ENCODE measurements around the gene SH3PXD2A. TPM values are rescaled to one million over a fixed set of nuclear protein-coding genes. Genes with fewer than 3 reads are reported as not detected.
A peak's percentile ranks its signal among the peaks of the same experiment; 100 is the strongest.

SH3PXD2A gene
- total RNA-seq, 1 experiment from 2014 or later, result 13.2 TPM

GRCh38 chr10:103739039-103739764, 116.2 kb downstream of the SH3PXD2A start:
- CTCF ChIA-PET, result interaction anchor here (0.7 to 5.4 kb wide), 3 partner anchors 13 to 742 kb away, joined by 3 to 22 read pairs (median 3); no protein-coding TSS in a partner anchor
- no peaks in the 10 kb centered on the region for H3K36me3 Mint-ChIP-seq (ENCODE audit: insufficient read depth, unreplicated experiment)
- POLR2A ChIA-PET, result interaction anchor here (0.7 to 1.8 kb wide), 3 partner anchors 113 to 344 kb away, joined by 3 to 4 read pairs (median 4); no protein-coding TSS in a partner anchor
- peaks cover 15% of the 10 kb centered on the region for H3K4me1 Mint-ChIP-seq (ENCODE audit: insufficient read depth, unreplicated experiment)
- H3K27ac Mint-ChIP-seq (ENCODE audit: low read depth, unreplicated experiment), result peak overlapping the region; percentile 22
- BruUV-seq (replicated peaks), result no TSS peak
- DNase-seq (ENCODE audit: unreplicated experiment), result peak; percentile 60
- H3K9me3 Mint-ChIP-seq (ENCODE audit: unreplicated experiment), result no peaks in the 10 kb centered on the region
- peak overlapping the region; percentile 58 for H3K4me3 Mint-ChIP-seq (ENCODE audit: unreplicated experiment)
- intact Hi-C loops (cut with micrococcal nuclease), result no loop called here
- H3K27me3 Mint-ChIP-seq (ENCODE audit: insufficient read depth, unreplicated experiment), result no peaks in the 10 kb centered on the region
- no peak for TF ChIP-seq CTCF (IDR thresholded peaks at IDR 0.05; ENCODE audit: unreplicated experiment)

GRCh38 chr10:103737735-103738367, 117.5 kb downstream of the SH3PXD2A start:
- DNase-seq (ENCODE audit: unreplicated experiment), result no peak
- ChIA-PET POLR2A (interaction anchor here (1.5 kb wide), 1 partner anchor 11 kb away, joined by 4 read pairs; no protein-coding TSS in a partner anchor), CTCF (interaction anchor here (0.6 to 5.4 kb wide), 5 partner anchors 14 to 162 kb away, joined by 3 to 22 read pairs (median 5); no protein-coding TSS in a partner anchor)
- BruUV-seq (replicated peaks), result no TSS peak
- peak overlapping the region; percentile 54 for H3K27ac Mint-ChIP-seq (ENCODE audit: low read depth, unreplicated experiment)
- H3K4me1 Mint-ChIP-seq (ENCODE audit: insufficient read depth, unreplicated experiment), result peaks cover 15% of the 10 kb centered on the region
- no peak overlapping the region for H3K4me3 Mint-ChIP-seq (ENCODE audit: unreplicated experiment)
- no peaks in the 10 kb centered on the region for H3K36me3 Mint-ChIP-seq (ENCODE audit: insufficient read depth, unreplicated experiment)
- TF ChIP-seq CTCF (IDR thresholded peaks at IDR 0.05; ENCODE audit: unreplicated experiment), result no peak
- intact Hi-C loops (cut with micrococcal nuclease), result no loop called here
- H3K27me3 Mint-ChIP-seq (ENCODE audit: insufficient read depth, unreplicated experiment), result no peaks in the 10 kb centered on the region
- no peaks in the 10 kb centered on the region for H3K9me3 Mint-ChIP-seq (ENCODE audit: unreplicated experiment)

- Mint-ChIP-seq H3K36me3 (ENCODE audit: insufficient read depth, unreplicated experiment) (no peaks in the 10 kb centered on the region), H3K27ac (ENCODE audit: low read depth, unreplicated experiment) (no peak overlapping the region), H3K4me3 (ENCODE audit: unreplicated experiment) (no peak overlapping the region), H3K4me1 (ENCODE audit: insufficient read depth, unreplicated experiment) (peaks cover 15% of the 10 kb centered on the region), H3K27me3 (ENCODE audit: insufficient read depth, unreplicated experiment) (no peaks in the 10 kb centered on the region), H3K9me3 (ENCODE audit: unreplicated experiment) (no peaks in the 10 kb centered on the region)
- POLR2A ChIA-PET, result interaction anchor here (0.9 to 1.5 kb wide), 2 partner anchors 12 to 21 kb away, joined by 3 to 4 read pairs; no protein-coding TSS in a partner anchor
- intact Hi-C loops (cut with micrococcal nuclease), result no loop called here
- BruUV-seq (replicated peaks), result no TSS peak
- no peak for TF ChIP-seq CTCF (IDR thresholded peaks at IDR 0.05; ENCODE audit: unreplicated experiment)
- peak; percentile 72 for DNase-seq (ENCODE audit: unreplicated experiment)
- CTCF ChIA-PET, result interaction anchor here (1.5 to 5.4 kb wide), 4 partner anchors 15 to 122 kb away, joined by 3 to 22 read pairs (median 7); no protein-coding TSS in a partner anchor
Observed at GRCh38 chr10:103736763-103737162, 118.6 kb downstream of the SH3PXD2A start.

- BruUV-seq (replicated peaks), result no TSS peak
- TF ChIP-seq CTCF (IDR thresholded peaks at IDR 0.05; ENCODE audit: unreplicated experiment), result no peak
- CTCF ChIA-PET, result interaction anchor here (0.6 to 2.2 kb wide), 2 partner anchors 23 to 331 kb away, joined by 3 to 10 read pairs; no protein-coding TSS in a partner anchor
- no peak for DNase-seq (ENCODE audit: unreplicated experiment)
- POLR2A ChIA-PET, result no interaction called here
- Mint-ChIP-seq H3K4me1 (ENCODE audit: insufficient read depth, unreplicated experiment) (peaks cover 15% of the 10 kb centered on the region), H3K36me3 (ENCODE audit: insufficient read depth, unreplicated experiment) (no peaks in the 10 kb centered on the region), H3K27ac (ENCODE audit: low read depth, unreplicated experiment) (peak overlapping the region; percentile 31), H3K4me3 (ENCODE audit: unreplicated experiment) (no peak overlapping the region), H3K9me3 (ENCODE audit: unreplicated experiment) (no peaks in the 10 kb centered on the region), H3K27me3 (ENCODE audit: insufficient read depth, unreplicated experiment) (no peaks in the 10 kb centered on the region)
- intact Hi-C loops (cut with micrococcal nuclease), result no loop called here
Observed at GRCh38 chr10:103736044-103736443, 119.3 kb downstream of the SH3PXD2A start.

Measured in MCF 10A (cell line).